Measurements from ENCODE around the gene CDH10. TPM values are rescaled to one million over a fixed set of nuclear protein-coding genes. Genes with fewer than 3 reads are reported as not detected.

Gene CDH10
- total RNA-seq, 1 experiment from 2014 or later: 0.31 TPM

DNA sequence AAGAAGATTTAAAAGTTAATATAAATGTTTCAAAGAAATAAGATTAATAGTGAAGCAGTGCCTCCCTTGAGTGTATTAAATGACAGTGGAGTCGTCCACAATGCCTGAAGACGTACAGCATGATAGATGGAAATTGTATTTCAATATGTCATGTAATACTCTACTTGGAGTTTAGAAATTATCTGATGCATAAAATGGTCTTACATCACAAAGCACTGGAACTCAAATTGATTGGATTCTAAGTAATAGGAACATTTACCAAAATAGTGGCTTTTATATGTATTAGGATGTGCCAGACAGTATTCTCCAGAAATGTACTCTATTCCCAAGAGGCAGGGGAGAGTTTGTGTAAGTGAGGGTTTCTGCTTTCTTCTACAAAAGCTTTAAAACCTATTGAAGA lies 49.4 kb downstream of the CDH10 start:
- no peaks in the 10 kb centered on the region for H3K79me2 ChIP-seq (ENCODE audit: insufficient read depth, low read length)
- no peaks in the 10 kb centered on the region for H3K9me3 ChIP-seq (ENCODE audit: control insufficient read depth, low read depth, low read length)
- no peaks in the 10 kb centered on the region for H3K27me3 ChIP-seq (ENCODE audit: insufficient read depth, low read length)
- H3K27me3 Mint-ChIP-seq (ENCODE audit: low read depth): no peaks in the 10 kb centered on the region; the same call in 1 of the 2 replicates
- H3K4me2 ChIP-seq (ENCODE audit: insufficient read depth, insufficient read length, low read length): no peak overlapping the region
- TF ChIP-seq, protein P1, sequence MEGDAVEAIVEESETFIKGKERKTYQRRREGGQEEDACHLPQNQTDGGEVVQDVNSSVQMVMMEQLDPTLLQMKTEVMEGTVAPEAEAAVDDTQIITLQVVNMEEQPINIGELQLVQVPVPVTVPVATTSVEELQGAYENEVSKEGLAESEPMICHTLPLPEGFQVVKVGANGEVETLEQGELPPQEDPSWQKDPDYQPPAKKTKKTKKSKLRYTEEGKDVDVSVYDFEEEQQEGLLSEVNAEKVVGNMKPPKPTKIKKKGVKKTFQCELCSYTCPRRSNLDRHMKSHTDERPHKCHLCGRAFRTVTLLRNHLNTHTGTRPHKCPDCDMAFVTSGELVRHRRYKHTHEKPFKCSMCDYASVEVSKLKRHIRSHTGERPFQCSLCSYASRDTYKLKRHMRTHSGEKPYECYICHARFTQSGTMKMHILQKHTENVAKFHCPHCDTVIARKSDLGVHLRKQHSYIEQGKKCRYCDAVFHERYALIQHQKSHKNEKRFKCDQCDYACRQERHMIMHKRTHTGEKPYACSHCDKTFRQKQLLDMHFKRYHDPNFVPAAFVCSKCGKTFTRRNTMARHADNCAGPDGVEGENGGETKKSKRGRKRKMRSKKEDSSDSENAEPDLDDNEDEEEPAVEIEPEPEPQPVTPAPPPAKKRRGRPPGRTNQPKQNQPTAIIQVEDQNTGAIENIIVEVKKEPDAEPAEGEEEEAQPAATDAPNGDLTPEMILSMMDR (conservative IDR thresholded peaks at IDR 0.05): no peak
- H3K9ac ChIP-seq (ENCODE audit: extremely low read depth, insufficient read length, low read length): no peak overlapping the region
- no peak overlapping the region for H3K4ac ChIP-seq (ENCODE audit: low read depth, low read length)
- H2BK120ac ChIP-seq (ENCODE audit: low read depth, low read length, poor library complexity, severe bottlenecking): no peak overlapping the region
- no peaks in the 10 kb centered on the region for H4K20me1 ChIP-seq (ENCODE audit: control insufficient read depth, insufficient read depth, insufficient read length)
- H2AFZ ChIP-seq (ENCODE audit: low read length): no peak overlapping the region
- no peak overlapping the region for H3K14ac ChIP-seq (ENCODE audit: insufficient read depth, low read length)
- no peak overlapping the region for H2AK5ac ChIP-seq (ENCODE audit: insufficient read length, low read length)
- H2BK15ac ChIP-seq (ENCODE audit: low read depth, low read length): no peak overlapping the region
- no peak overlapping the region for H3K27ac Mint-ChIP-seq
- H3K23ac ChIP-seq (ENCODE audit: insufficient read length, low read depth, low read length): no peak overlapping the region
- no peak overlapping the region for H2BK5ac ChIP-seq (ENCODE audit: insufficient read length, low read length)
- H3K9me3 Mint-ChIP-seq: no peaks in the 10 kb centered on the region
- DNase-seq: no peak
- H3K56ac ChIP-seq (ENCODE audit: insufficient read length, low read depth, low read length): no peak overlapping the region
- H3K4me1 Mint-ChIP-seq: no peaks in the 10 kb centered on the region
- no peak overlapping the region for H3T11ph ChIP-seq (ENCODE audit: low read length)
- H2BK12ac ChIP-seq (ENCODE audit: insufficient read length, low read depth, low read length): no peak overlapping the region
- H4K8ac ChIP-seq (replicated peaks; ENCODE audit: insufficient read length, low read depth, low read length): no peak overlapping the region
- H4K91ac ChIP-seq (ENCODE audit: insufficient read length, low read depth, low read length): no peak overlapping the region
- no peak overlapping the region for H2BK20ac ChIP-seq (ENCODE audit: low read depth, low read length, poor library complexity, severe bottlenecking)
- H3K79me1 ChIP-seq (ENCODE audit: insufficient read depth, low read depth, low read length, poor library complexity, severe bottlenecking): no peaks in the 10 kb centered on the region
- no peaks in the 10 kb centered on the region for H3K4me1 ChIP-seq (ENCODE audit: insufficient read depth, low read length)
- H3K23me2 ChIP-seq (ENCODE audit: insufficient read length, low read depth, low read length, poor library complexity, severe bottlenecking): no peaks in the 10 kb centered on the region
- H3K4me3 Mint-ChIP-seq: no peak overlapping the region
- H3K27ac ChIP-seq (ENCODE audit: insufficient read length, low read depth, low read length): no peak overlapping the region
- WGBS (ENCODE audit: extremely low coverage, insufficient read length, low lambda C conversion rate): no CpG with 5 or more reads among the region's 2 CpGs
- H4K5ac ChIP-seq (ENCODE audit: insufficient read length, low read depth, low read length): no peak overlapping the region
- no peaks in the 10 kb centered on the region for H3K36me3 Mint-ChIP-seq (ENCODE audit: insufficient read depth in 1 of 3, low read depth in 3 of 3)
- H3K18ac ChIP-seq (ENCODE audit: insufficient read length, low read depth, low read length): no peak overlapping the region

Data from H9 (cell line).